ENCODE results near the gene GPC3. TPM values are rescaled to one million over a fixed set of nuclear protein-coding genes. Genes with fewer than 3 reads are reported as not detected.

The GPC3 gene
- total and polyA plus RNA-seq, 2 of the 4 experiments (the other 2 are of a cell fraction): not detected

- TF ChIP-seq MXI1 (IDR thresholded peaks at IDR 0.05; ENCODE audit: borderline replicate concordance, low read depth, low read length) (no peak), MAZ (IDR thresholded peaks at IDR 0.05; ENCODE audit: borderline replicate concordance, low read depth, low read length) (no peak), CHD1 (IDR thresholded peaks at IDR 0.05; ENCODE audit: low read depth, low read length) (no peak), RCOR1 (IDR thresholded peaks at IDR 0.05; ENCODE audit: insufficient replicate concordance, low read length) (no peak), MAFK (IDR thresholded peaks at IDR 0.05; ENCODE audit: low read depth, low read length) (no peak), NFE2L2 (IDR thresholded peaks at IDR 0.05; ENCODE audit: low read depth, low read length) (no peak), CEBPB (IDR thresholded peaks at IDR 0.05; ENCODE audit: low read depth, low read length) (no peak), SMC3 (IDR thresholded peaks at IDR 0.05; ENCODE audit: low read depth, low read length) (no peak), RFX5 (IDR thresholded peaks at IDR 0.05; ENCODE audit: low read depth, low read length) (no peak), USF2 (IDR thresholded peaks at IDR 0.05; ENCODE audit: low read depth, low read length) (no peak), FOS (IDR thresholded peaks at IDR 0.05; ENCODE audit: low read depth, low read length) (no peak), POLR2A (IDR thresholded peaks at IDR 0.05; ENCODE audit: low read depth, low read length) (no peak)
- TF ChIP-seq, protein P1, sequence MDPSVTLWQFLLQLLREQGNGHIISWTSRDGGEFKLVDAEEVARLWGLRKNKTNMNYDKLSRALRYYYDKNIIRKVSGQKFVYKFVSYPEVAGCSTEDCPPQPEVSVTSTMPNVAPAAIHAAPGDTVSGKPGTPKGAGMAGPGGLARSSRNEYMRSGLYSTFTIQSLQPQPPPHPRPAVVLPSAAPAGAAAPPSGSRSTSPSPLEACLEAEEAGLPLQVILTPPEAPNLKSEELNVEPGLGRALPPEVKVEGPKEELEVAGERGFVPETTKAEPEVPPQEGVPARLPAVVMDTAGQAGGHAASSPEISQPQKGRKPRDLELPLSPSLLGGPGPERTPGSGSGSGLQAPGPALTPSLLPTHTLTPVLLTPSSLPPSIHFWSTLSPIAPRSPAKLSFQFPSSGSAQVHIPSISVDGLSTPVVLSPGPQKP (IDR thresholded peaks at IDR 0.05; ENCODE audit: borderline replicate concordance, low read depth, low read length): no peak
- TF ChIP-seq, protein P2, sequence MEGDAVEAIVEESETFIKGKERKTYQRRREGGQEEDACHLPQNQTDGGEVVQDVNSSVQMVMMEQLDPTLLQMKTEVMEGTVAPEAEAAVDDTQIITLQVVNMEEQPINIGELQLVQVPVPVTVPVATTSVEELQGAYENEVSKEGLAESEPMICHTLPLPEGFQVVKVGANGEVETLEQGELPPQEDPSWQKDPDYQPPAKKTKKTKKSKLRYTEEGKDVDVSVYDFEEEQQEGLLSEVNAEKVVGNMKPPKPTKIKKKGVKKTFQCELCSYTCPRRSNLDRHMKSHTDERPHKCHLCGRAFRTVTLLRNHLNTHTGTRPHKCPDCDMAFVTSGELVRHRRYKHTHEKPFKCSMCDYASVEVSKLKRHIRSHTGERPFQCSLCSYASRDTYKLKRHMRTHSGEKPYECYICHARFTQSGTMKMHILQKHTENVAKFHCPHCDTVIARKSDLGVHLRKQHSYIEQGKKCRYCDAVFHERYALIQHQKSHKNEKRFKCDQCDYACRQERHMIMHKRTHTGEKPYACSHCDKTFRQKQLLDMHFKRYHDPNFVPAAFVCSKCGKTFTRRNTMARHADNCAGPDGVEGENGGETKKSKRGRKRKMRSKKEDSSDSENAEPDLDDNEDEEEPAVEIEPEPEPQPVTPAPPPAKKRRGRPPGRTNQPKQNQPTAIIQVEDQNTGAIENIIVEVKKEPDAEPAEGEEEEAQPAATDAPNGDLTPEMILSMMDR (conservative IDR thresholded peaks at IDR 0.05; ENCODE audit: low read depth, low read length): no peak
- no peak overlapping the region for H2BK5ac ChIP-seq (ENCODE audit: low read depth, low read length, poor library complexity, severe bottlenecking)
- H3K23ac ChIP-seq (ENCODE audit: low read depth, low read length): no peak overlapping the region
- H3K4me1 ChIP-seq (ENCODE audit: control insufficient read depth, insufficient read depth, low read length): no peaks in the 10 kb centered on the region
- H4K8ac ChIP-seq (ENCODE audit: low read depth in 2 of 2, low read length in 2 of 2): no peak overlapping the region
- H3K9me1 ChIP-seq (ENCODE audit: insufficient read depth, low read length): no peaks in the 10 kb centered on the region
- ATAC-seq (ENCODE audit: low read depth) (no peak), DNase-seq (no peak)
- no peak overlapping the region for H3K4me3 ChIP-seq (ENCODE audit: insufficient read depth, low read depth, low read length)
- no peak overlapping the region for H2AK5ac ChIP-seq (ENCODE audit: low read depth, low read length)
- dilution Hi-C loops (cut with HindIII; ENCODE audit: low sequenced_read_pairs, unreplicated experiment) (no loop called here), in situ Hi-C loops (cut with MboI; ENCODE audit: low sequenced_read_pairs) (no loop called here), intact Hi-C loops (cut with micrococcal nuclease) (no loop called here)
- H2AFZ ChIP-seq (replicated peaks; ENCODE audit: low read length, poor library complexity): no peak overlapping the region
- no peak overlapping the region for H4K91ac ChIP-seq (ENCODE audit: insufficient read depth, low read depth, low read length)
- no peak overlapping the region for H3K4me2 ChIP-seq (ENCODE audit: low read depth, low read length)
- POLR2A ChIA-PET (ENCODE audit: unreplicated experiment): no interaction called here
- no TSS peak for BruUV-seq (replicated peaks)
- H3K36me3 ChIP-seq (ENCODE audit: control insufficient read depth, insufficient read depth, low read length): no peaks in the 10 kb centered on the region
- CTCF ChIA-PET: no interaction called here
- no peaks in the 10 kb centered on the region for H4K20me1 ChIP-seq (ENCODE audit: insufficient read depth, low read length)
- no peak overlapping the region for H4K5ac ChIP-seq (ENCODE audit: low read depth, low read length)
- no peak overlapping the region for H2BK15ac ChIP-seq (ENCODE audit: low read depth, low read length)
- no peak overlapping the region for H3K18ac ChIP-seq (ENCODE audit: low read depth, low read length)
- no peak overlapping the region for H3K27ac ChIP-seq (ENCODE audit: insufficient read depth, low read length)
- H3K56ac ChIP-seq (ENCODE audit: extremely low read depth, insufficient read depth, low read length): no peak overlapping the region
- no peak overlapping the region for H2BK120ac ChIP-seq (ENCODE audit: low read depth, low read length)
- H2AK9ac ChIP-seq (replicated peaks; ENCODE audit: low read depth, low read length, poor library complexity): no peak overlapping the region
- no peak overlapping the region for H3K9ac ChIP-seq (ENCODE audit: low read depth, low read length)
- no peaks in the 10 kb centered on the region for H3K79me1 ChIP-seq (ENCODE audit: low read depth in 1 of 2, low read length in 2 of 2)
- H3K4ac ChIP-seq (ENCODE audit: low read depth, low read length): no peak overlapping the region
- H3K14ac ChIP-seq (replicated peaks; ENCODE audit: low read depth, low read length): no peak overlapping the region
- H3K27me3 ChIP-seq (ENCODE audit: control insufficient read depth, insufficient read depth, low read length): peaks cover 6% of the 10 kb centered on the region; the same call in 1 of the 2 replicates
- 8% methylated on average over 2 of the region's 6 CpGs; no CpG with 5 or more reads in 1 of the 2 experiments for WGBS, 2 experiments (ENCODE audit: extremely low coverage in 2 of 2, insufficient read length in 1 of 2)
- H2BK20ac ChIP-seq (ENCODE audit: low read depth, low read length): no peak overlapping the region
- H3K9me3 ChIP-seq (ENCODE audit: control insufficient read depth, insufficient read depth, low read length): no peaks in the 10 kb centered on the region
These were observed 171.4 kb downstream of the GPC3 start for GRCh38 chrX:133813971-133814370.

Measured in IMR-90 (cell line).